A549 (cell line): ENCODE results near the gene PTPRA. TPM values are rescaled to one million over a fixed set of nuclear protein-coding genes. Genes with fewer than 3 reads are reported as not detected.

Experiments
- ATAC-seq, 2 experiments: fragments of 200-7000 bp in 1 of 2; fragments of >200 bp in 1 of 2; cut with Nextera tagmentation in 1 of 2; cut with Tn5 transposase in 1 of 2; 3 replicates each; pipeline versions ENCODE4 v1.8.0 to v1.9.1; 2018 to 2020; ENCODE audit warnings: mild to moderate bottlenecking in 1 of 2, moderate library complexity in 1 of 2
- CTCF ChIA-PET: fragments of 300-600 bp; sonication (Branson Sonifier 250); formaldehyde crosslinking; extraction: SDS; loops from one replicate; lab custom pipeline; 2021; ENCODE audit warnings: antibody characterized with exemption, inconsistent platforms; lab: Yijun Ruan, JAX
- POLR2A ChIA-PET: fragments of 350-600 bp; formaldehyde crosslinking; extraction: SDS; loops from one replicate; lab custom pipeline; 2021; ENCODE audit warnings: antibody characterized with exemption, inconsistent platforms; lab: Yijun Ruan, JAX
- DNase-seq, 2 experiments: peaks; one replicate each; pipeline versions ENCODE4 v3.0.0 to v3.0.0-alpha.2; 2011 to 2016; ENCODE audit warnings: low read depth in 1 of 2, low spot score in 1 of 2
- FAIRE-seq: peaks from 2 replicates; lab custom pipeline; 2011; peaks lifted over from hg19 to GRCh38; lab: Jason Lieb, UNC
- H3K27ac ChIP-seq, 2 experiments: fragments of >200 bp; sonication (Bioruptor Twin); formaldehyde crosslinking; 3 replicates each; pipeline ENCODE4 v1.5.1; 2016 to 2017
- H3K4me1 ChIP-seq: fragments of >200 bp; sonication (Bioruptor Twin); formaldehyde crosslinking; 3 replicates; pipeline ENCODE4 v1.6.1; 2016
- H3K4me2 ChIP-seq: fragments of >200 bp; sonication (Bioruptor Twin); formaldehyde crosslinking; 3 replicates; pipeline ENCODE4 v1.6.1; 2016
- H3K4me3 ChIP-seq: fragments of >200 bp; sonication (Bioruptor Twin); formaldehyde crosslinking; 3 replicates; pipeline ENCODE4 v1.5.1; 2016
- H3K9me3 ChIP-seq: fragments of >200 bp; sonication (Bioruptor Twin); formaldehyde crosslinking; 3 replicates; pipeline ENCODE4 v1.6.1; 2016
- CBX2 ChIP-seq: fragments of 200-600 bp; sonication (generic); IDR thresholded peaks from 2 replicates; pipeline ENCODE4 v1.6.1; 2016; ENCODE audit warnings: low read depth, mild to moderate bottlenecking, borderline replicate concordance
- CBX8 ChIP-seq: fragments of 200-600 bp; sonication (generic); IDR thresholded peaks from 2 replicates; pipeline ENCODE4 v1.6.1; 2016
- CHD2 ChIP-seq: fragments of 150-350 bp; IDR thresholded peaks from 2 replicates; pipeline ENCODE4 v1.6.1; 2014; ENCODE audit warnings: low read length; ENCODE audit not compliant: partially characterized antibody
- CHD4 ChIP-seq: fragments of 200-600 bp; sonication (generic); IDR thresholded peaks from 2 replicates; pipeline ENCODE4 v1.6.1; 2016; ENCODE audit warnings: antibody characterized with exemption, mild to moderate bottlenecking, borderline replicate concordance
- EHF ChIP-seq: fragments of 250-450 bp; sonication (Bioruptor Pico); IDR thresholded peaks from 2 replicates; pipeline ENCODE4 v1.5.0; 2020; ENCODE audit warnings: mild to moderate bottlenecking
- EP300 ChIP-seq, 2 experiments: fragments of >200 bp; sonication (Bioruptor Twin); formaldehyde crosslinking; IDR thresholded peaks; 2 replicates in 1 of 2; 3 replicates in 1 of 2; pipeline ENCODE4 v1.6.1; 2016 to 2017
- FOSL2 ChIP-seq, 2 experiments: fragments of 450-650 bp in 1 of 2; fragments of >200 bp in 1 of 2; sonication (Bioruptor Twin) in 1 of 2; formaldehyde crosslinking; IDR thresholded peaks; 2 replicates each; pipeline versions ENCODE4 v1.5.0 to v1.6.1; 2016 to 2020; ENCODE audit warnings: mild to moderate bottlenecking in 1 of 2, moderate library complexity in 1 of 2
- FOXS1 ChIP-seq: fragments of 250-450 bp; sonication (Bioruptor Pico); IDR thresholded peaks from 2 replicates; pipeline ENCODE4 v1.5.0; 2020; ENCODE audit warnings: mild to moderate bottlenecking, moderate library complexity
- GATA3 ChIP-seq: IDR thresholded peaks from 2 replicates; pipeline ENCODE4 v1.6.1; 2012; ENCODE audit warnings: borderline replicate concordance
- JUN ChIP-seq, 2 experiments: fragments of >200 bp; sonication (Bioruptor Twin); formaldehyde crosslinking; IDR thresholded peaks; 2 replicates in 1 of 2; 3 replicates in 1 of 2; pipeline ENCODE4 v1.6.1; 2016 to 2017
- KDM5A ChIP-seq: fragments of 200-600 bp; sonication (generic); IDR thresholded peaks from 2 replicates; pipeline ENCODE4 v1.6.1; 2016; ENCODE audit warnings: antibody characterized with exemption, mild to moderate bottlenecking
- MYC ChIP-seq: IDR thresholded peaks from 2 replicates; pipeline ENCODE4 v1.6.1; 2012; ENCODE audit warnings: mild to moderate bottlenecking, inconsistent platforms, low read length, improper control_type of control experiment, borderline replicate concordance
- NPAS2 ChIP-seq: fragments of 250-450 bp; sonication (Bioruptor Pico); IDR thresholded peaks from 2 replicates; pipeline ENCODE4 v1.8.0; 2022; ENCODE audit warnings: mild to moderate bottlenecking, moderate library complexity, borderline replicate concordance
- POLR2A ChIP-seq: IDR thresholded peaks from 2 replicates; pipeline ENCODE4 v1.6.1; 2012; ENCODE audit warnings: mild to moderate bottlenecking, low read length
- RNF2 ChIP-seq: fragments of 200-600 bp; sonication (generic); IDR thresholded peaks from 2 replicates; pipeline ENCODE4 v1.6.1; 2016; ENCODE audit warnings: low read depth, mild to moderate bottlenecking, antibody characterized with exemption, moderate library complexity, borderline replicate concordance
- SMC3 ChIP-seq: fragments of >200 bp; sonication (Bioruptor Twin); formaldehyde crosslinking; IDR thresholded peaks from 3 replicates; pipeline ENCODE4 v1.6.1; 2018; ENCODE audit warnings: inconsistent platforms
- ZFP36 ChIP-seq: fragments of 450-650 bp; IDR thresholded peaks from 2 replicates; pipeline ENCODE4 v1.6.1; 2014; ENCODE audit warnings: borderline replicate concordance; ENCODE audit not compliant: partially characterized antibody
- ZNF302 ChIP-seq: fragments of 250-450 bp; sonication (Bioruptor Pico); IDR thresholded peaks from 2 replicates; pipeline ENCODE4 v1.9.0; 2021; ENCODE audit warnings: inconsistent platforms, mild to moderate bottlenecking, moderate library complexity
- WGBS: methylation state at CpG from one replicate; pipeline ENCODE4 v1.1.6; 2017; ENCODE audit errors: missing lambda C conversion rate; 5-methylcytosine and 5-hydroxymethylcytosine counted together
- polyA plus RNA-seq, 4 experiments: library from polyadenylated mRNA; depleted of rRNA in 3 of 4; stranded (reverse); fragments of >200 nt; fragmentation: RNase III in 1 of 4; extraction: RNeasy Plus Mini Kit Qiagen cat#74134 plus additional on column Dnase treatment in 1 of 4; gene quantifications; 2 replicates in 3 of 4; 3 replicates in 1 of 4; pipeline ENCODE4 v1.2.3, GENCODE V29; 2011 to 2017
- TF ChIP-seq, protein P1 (sequence below): IDR thresholded peaks from 2 replicates; pipeline ENCODE4 v1.6.1; 2012; ENCODE audit warnings: low read depth, borderline replicate concordance
- TF ChIP-seq, protein P2 (sequence below): fragments of 150-350 bp; IDR thresholded peaks from 2 replicates; pipeline ENCODE4 v1.6.1; 2014; ENCODE audit warnings: low read depth, mild to moderate bottlenecking, low read length
- TF ChIP-seq, protein P3 (sequence below): fragments of 200-600 bp; sonication (generic); IDR thresholded peaks from 2 replicates; pipeline ENCODE4 v1.6.1; 2016; ENCODE audit warnings: antibody characterized with exemption, mild to moderate bottlenecking, moderate library complexity
- TF ChIP-seq, protein P4 (sequence below): IDR thresholded peaks from 2 replicates; pipeline ENCODE4 v1.6.1; 2012

The PTPRA gene
- polyA plus RNA-seq, 2 of the 4 experiments (the other 2 are of a cell fraction) = 29.2 to 83.2 TPM

DNA sequence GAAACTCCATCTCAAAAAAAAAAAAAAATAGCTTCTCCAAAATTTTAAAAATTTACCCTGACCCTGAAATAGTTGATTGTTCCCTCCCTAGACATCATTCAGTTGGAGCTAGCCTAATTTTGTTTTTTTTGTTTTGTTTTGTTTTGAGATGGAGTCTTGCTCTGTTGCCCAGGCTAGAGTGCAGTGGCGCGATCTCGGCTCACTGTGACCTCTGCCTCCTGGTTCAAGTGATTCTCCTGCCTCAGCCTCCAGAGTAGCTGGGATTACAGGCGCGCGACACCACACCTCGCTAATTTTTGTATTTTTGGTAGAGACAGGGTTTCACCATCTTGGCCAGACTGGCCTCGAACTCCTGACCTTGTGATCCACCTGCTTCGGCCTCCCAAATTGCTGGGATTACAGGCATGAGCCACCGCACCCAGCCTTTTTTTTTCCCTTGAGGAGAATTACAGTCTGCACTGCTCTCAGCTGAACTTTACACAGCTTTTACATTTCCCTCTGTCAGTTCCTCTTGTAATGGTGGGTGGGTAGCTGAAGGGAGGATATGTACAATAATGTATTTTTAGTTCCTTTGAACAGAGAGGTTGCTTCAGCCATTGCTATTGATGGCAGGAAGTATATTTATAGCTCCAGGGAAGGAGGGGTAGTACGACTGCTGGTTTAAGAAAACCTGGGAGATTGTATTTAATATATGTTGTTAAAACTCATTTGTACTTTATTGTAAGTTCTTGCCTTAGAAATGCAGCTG lies 27.7 kb downstream of the PTPRA start:
- 91% methylated on average over 11 of the region's 11 CpGs for WGBS
- POLR2A ChIA-PET = no interaction called here
- CTCF ChIA-PET = interaction anchor here (0.6 to 2.3 kb wide), 8 partner anchors 8 to 159 kb away, joined by 3 to 6 read pairs (median 4); no protein-coding TSS in a partner anchor

DNA sequence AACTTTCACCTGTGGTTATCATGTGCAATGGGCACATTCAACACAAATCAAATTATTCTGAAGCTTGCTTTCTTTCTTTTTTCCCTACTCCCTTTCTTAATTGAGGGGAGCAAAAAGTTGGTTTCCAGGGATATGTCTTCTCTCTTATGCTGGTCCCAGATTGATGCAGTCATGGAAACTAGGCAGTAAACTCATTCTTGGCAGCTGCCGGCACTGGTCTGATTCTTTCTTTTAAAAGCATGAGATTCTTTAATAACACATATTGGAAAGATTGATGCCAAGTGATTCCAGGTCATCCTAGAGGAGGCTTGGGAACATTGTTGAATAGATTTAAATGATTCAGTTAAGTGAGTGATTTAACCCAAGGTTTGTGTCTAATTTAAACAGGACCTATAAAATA lies 29.0 kb downstream of the PTPRA start:
- WGBS = 93% methylated on average over 1 of the region's 1 CpG
- ATAC-seq (no peak), FAIRE-seq (no peak)
- Histone ChIP-seq H3K4me2 (no peak overlapping the region), H3K9me3 (no peaks in the 10 kb centered on the region; the same call in 2 of the 3 replicates), H3K4me3 (no peak overlapping the region)
- TF ChIP-seq, protein P1, sequence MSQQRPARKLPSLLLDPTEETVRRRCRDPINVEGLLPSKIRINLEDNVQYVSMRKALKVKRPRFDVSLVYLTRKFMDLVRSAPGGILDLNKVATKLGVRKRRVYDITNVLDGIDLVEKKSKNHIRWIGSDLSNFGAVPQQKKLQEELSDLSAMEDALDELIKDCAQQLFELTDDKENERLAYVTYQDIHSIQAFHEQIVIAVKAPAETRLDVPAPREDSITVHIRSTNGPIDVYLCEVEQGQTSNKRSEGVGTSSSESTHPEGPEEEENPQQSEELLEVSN = no peak
- TF ChIP-seq MYC (no peak), RNF2 (no peak), ZFP36 (no peak), CHD2 (no peak)
- TF ChIP-seq, all 56 proteins: peak for 0
- no peak for DNase-seq
- ChIA-PET POLR2A (no interaction called here), CTCF (interaction anchor here (2.3 kb wide), 1 partner anchor 9 kb away, joined by 6 read pairs; no protein-coding TSS in a partner anchor)
- Histone ChIP-seq H3K4me1 (no peaks in the 10 kb centered on the region), H3K27ac (no peak overlapping the region)

More for the DNA sequence above, 27.7 kb downstream of the PTPRA start:
- H3K4me3 ChIP-seq = no peak overlapping the region
- no peaks in the 10 kb centered on the region for H3K4me1 ChIP-seq
- TF ChIP-seq JUN (IDR thresholded peaks at IDR 0.05) (no peak), ZNF302 (CRISPR knock-in tag) (no peak), SMC3 (no peak), KDM5A (no peak), ZFP36 (no peak), FOSL2 (IDR thresholded peaks at IDR 0.05) (no peak), FOSL2 (CRISPR knock-in tag; IDR thresholded peaks at IDR 0.05) (no peak), CBX2 (no peak), GATA3 (no peak)
- TF ChIP-seq, all 56 proteins: peak for 0
- no peak overlapping the region for H3K27ac ChIP-seq
- DNase-seq = no peak
- no peaks in the 10 kb centered on the region; the same call in 2 of the 3 replicates for H3K9me3 ChIP-seq
- FAIRE-seq = no peak
- no peak overlapping the region for H3K4me2 ChIP-seq
- ATAC-seq = no peak

DNA sequence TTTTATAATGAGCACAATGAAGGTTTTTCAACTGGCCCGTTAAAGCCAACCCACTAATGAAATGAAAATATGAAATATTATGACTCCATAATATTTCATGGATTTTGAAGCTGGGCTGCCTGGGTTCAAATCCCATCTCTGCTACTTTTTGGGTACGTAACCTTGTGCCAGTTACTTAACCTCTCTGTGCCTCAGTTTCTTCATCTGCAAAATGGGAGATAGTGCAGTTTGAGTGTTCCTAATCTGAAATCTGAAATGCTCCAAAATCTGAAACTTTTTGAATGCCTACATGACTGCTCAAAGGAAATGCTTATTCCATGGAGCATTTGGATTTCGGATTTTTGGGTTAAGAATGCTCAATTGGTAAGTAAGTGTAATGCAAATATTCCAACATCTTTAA lies 29.5 kb downstream of the PTPRA start:
- DNase-seq (no peak), ATAC-seq (no peak), FAIRE-seq (no peak)
- no peak overlapping the region for H3K4me3 ChIP-seq
- CTCF ChIA-PET = interaction anchor here (1.4 to 2.3 kb wide), 2 partner anchors 10 to 15 kb away, joined by 3 to 6 read pairs; no protein-coding TSS in a partner anchor
- no peak overlapping the region for H3K27ac ChIP-seq
- TF ChIP-seq RNF2 (no peak), CHD2 (no peak), CHD4 (no peak), NPAS2 (no peak), MYC (no peak), EP300 (IDR thresholded peaks at IDR 0.05) (no peak), FOSL2 (IDR thresholded peaks at IDR 0.05) (no peak), FOSL2 (CRISPR knock-in tag; IDR thresholded peaks at IDR 0.05) (no peak), FOXS1 (CRISPR knock-in tag) (no peak), EHF (CRISPR knock-in tag) (no peak), CBX8 (no peak), POLR2A (no peak)
- TF ChIP-seq, protein P2, sequence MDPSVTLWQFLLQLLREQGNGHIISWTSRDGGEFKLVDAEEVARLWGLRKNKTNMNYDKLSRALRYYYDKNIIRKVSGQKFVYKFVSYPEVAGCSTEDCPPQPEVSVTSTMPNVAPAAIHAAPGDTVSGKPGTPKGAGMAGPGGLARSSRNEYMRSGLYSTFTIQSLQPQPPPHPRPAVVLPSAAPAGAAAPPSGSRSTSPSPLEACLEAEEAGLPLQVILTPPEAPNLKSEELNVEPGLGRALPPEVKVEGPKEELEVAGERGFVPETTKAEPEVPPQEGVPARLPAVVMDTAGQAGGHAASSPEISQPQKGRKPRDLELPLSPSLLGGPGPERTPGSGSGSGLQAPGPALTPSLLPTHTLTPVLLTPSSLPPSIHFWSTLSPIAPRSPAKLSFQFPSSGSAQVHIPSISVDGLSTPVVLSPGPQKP = no peak
- TF ChIP-seq, protein P3, sequence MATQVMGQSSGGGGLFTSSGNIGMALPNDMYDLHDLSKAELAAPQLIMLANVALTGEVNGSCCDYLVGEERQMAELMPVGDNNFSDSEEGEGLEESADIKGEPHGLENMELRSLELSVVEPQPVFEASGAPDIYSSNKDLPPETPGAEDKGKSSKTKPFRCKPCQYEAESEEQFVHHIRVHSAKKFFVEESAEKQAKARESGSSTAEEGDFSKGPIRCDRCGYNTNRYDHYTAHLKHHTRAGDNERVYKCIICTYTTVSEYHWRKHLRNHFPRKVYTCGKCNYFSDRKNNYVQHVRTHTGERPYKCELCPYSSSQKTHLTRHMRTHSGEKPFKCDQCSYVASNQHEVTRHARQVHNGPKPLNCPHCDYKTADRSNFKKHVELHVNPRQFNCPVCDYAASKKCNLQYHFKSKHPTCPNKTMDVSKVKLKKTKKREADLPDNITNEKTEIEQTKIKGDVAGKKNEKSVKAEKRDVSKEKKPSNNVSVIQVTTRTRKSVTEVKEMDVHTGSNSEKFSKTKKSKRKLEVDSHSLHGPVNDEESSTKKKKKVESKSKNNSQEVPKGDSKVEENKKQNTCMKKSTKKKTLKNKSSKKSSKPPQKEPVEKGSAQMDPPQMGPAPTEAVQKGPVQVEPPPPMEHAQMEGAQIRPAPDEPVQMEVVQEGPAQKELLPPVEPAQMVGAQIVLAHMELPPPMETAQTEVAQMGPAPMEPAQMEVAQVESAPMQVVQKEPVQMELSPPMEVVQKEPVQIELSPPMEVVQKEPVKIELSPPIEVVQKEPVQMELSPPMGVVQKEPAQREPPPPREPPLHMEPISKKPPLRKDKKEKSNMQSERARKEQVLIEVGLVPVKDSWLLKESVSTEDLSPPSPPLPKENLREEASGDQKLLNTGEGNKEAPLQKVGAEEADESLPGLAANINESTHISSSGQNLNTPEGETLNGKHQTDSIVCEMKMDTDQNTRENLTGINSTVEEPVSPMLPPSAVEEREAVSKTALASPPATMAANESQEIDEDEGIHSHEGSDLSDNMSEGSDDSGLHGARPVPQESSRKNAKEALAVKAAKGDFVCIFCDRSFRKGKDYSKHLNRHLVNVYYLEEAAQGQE = no peak
- TF ChIP-seq, protein P1 = no peak
- TF ChIP-seq, protein P4, sequence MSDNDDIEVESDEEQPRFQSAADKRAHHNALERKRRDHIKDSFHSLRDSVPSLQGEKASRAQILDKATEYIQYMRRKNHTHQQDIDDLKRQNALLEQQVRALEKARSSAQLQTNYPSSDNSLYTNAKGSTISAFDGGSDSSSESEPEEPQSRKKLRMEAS = no peak
- H3K4me2 ChIP-seq = no peak overlapping the region
- H3K4me1 ChIP-seq = no peaks in the 10 kb centered on the region
- H3K9me3 ChIP-seq = no peaks in the 10 kb centered on the region; the same call in 2 of the 3 replicates
- WGBS = 92% methylated on average over 3 of the region's 3 CpGs
- POLR2A ChIA-PET = no interaction called here
